HG02840 (cell line): Measurements from ENCODE around the gene HOXA4.

Source experiments
- ATAC-seq: cut with Tn5 transposase; IDR thresholded peaks from one replicate; pipeline ENCODE4 v1.9.1; 2021; ENCODE audit warnings: mild to moderate bottlenecking, moderate library complexity, moderate number of reproducible peaks; ENCODE audit not compliant: unreplicated experiment, low FRiP score

HOXA4 gene

GRCh38 chr7:27159266-27160144, 28.9 kb upstream of the HOXA4 start:
- no peak for ATAC-seq

GRCh38 chr7:27158436-27159265, 28.1 kb upstream of the HOXA4 start:
- no peak for ATAC-seq

- ATAC-seq, result no peak
These were observed 27.3 kb upstream of the HOXA4 start for GRCh38 chr7:27157702-27158431.

- no peak for ATAC-seq
These were observed 26.6 kb upstream of the HOXA4 start for GRCh38 chr7:27156916-27157701.

- no peak for ATAC-seq
These were observed 25.9 kb upstream of the HOXA4 start, which contains the start of gene HOXA7 for GRCh38 chr7:27156508-27156898. Gene HOXA7, minus strand, starts transcription at chr7:27156675. Its CDS starts 130 bp downstream, at chr7:27156545.

GRCh38 chr7:27155816-27156507, 25.4 kb upstream of the HOXA4 start:
- no peak for ATAC-seq

GRCh38 chr7:27154901-27155815, 24.6 kb upstream of the HOXA4 start:
- ATAC-seq, result no peak

- ATAC-seq, result no peak
These were observed 23.8 kb upstream of the HOXA4 start for GRCh38 chr7:27154369-27154768.

- no peak for ATAC-seq
These were observed 23.0 kb upstream of the HOXA4 start for GRCh38 chr7:27153526-27153925.

GRCh38 chr7:27152816-27153442, 22.4 kb upstream of the HOXA4 start:
- ATAC-seq, result no peak

GRCh38 chr7:27151931-27152815, 21.6 kb upstream of the HOXA4 start, which contains the start of gene HOXA3:
Gene HOXA3, minus strand, starts transcription at chr7:27152583. Its CDS starts 41,943 bp downstream, at chr7:27110640.
- ATAC-seq, result no peak

GRCh38 chr7:27151341-27151930, 20.9 kb upstream of the HOXA4 start:
- ATAC-seq, result no peak

- ATAC-seq, result peak; percentile 60
These were observed 20.2 kb upstream of the HOXA4 start for GRCh38 chr7:27150568-27151340.

- peak; percentile 17 for ATAC-seq
These were observed 19.4 kb upstream of the HOXA4 start for GRCh38 chr7:27149842-27150567.
